Activated CD4-positive, alpha-beta T cell treated with anti-CD3 and anti-CD28 coated beads, Interleukin-2, amount 10 ng/mL, durations not matched to agents 24 days and 14 days (primary cell): ENCODE data around the gene SKP2. TPM values are rescaled to one million over a fixed set of nuclear protein-coding genes. Genes with fewer than 3 reads are reported as not detected.
"Not testable (repeated sequence)": the region's sequence is repeated elsewhere in the genome, so short reads cannot be mapped to it uniquely, and the experiment has no call there.

Experiments used
- DNase-seq: peaks from one replicate; pipeline ENCODE4 v3.0.0; 2022
- H3K27ac Mint-ChIP-seq: one replicate; pipeline ENCODE4 v1.8.0; 2022; ENCODE audit warnings: mild to moderate bottlenecking, mixed read lengths
- H3K27me3 Mint-ChIP-seq: one replicate; pipeline ENCODE4 v1.8.0; 2022; ENCODE audit warnings: mixed read lengths
- H3K36me3 Mint-ChIP-seq: one replicate; pipeline ENCODE4 v1.8.0; 2022; ENCODE audit warnings: low read depth, mild to moderate bottlenecking, mixed read lengths
- H3K4me1 Mint-ChIP-seq: one replicate; pipeline ENCODE4 v1.8.0; 2021; ENCODE audit warnings: mixed read lengths
- H3K4me3 Mint-ChIP-seq: one replicate; pipeline ENCODE4 v1.8.0; 2022; ENCODE audit warnings: mild to moderate bottlenecking, moderate library complexity, mixed read lengths
- H3K9me3 Mint-ChIP-seq: one replicate; pipeline ENCODE4 v1.8.0; 2021; ENCODE audit warnings: mixed read lengths
- intact Hi-C: fragments of 100-400 bp; cut with micrococcal nuclease; formaldehyde crosslinking; loops from one replicate; pipeline ENCODE4 v1.15.1; 2023
- total RNA-seq: library from RNA; stranded (reverse); gene quantifications from 2 replicates; pipeline ENCODE4 v1.2.3, GENCODE V29; 2022

Gene SKP2
- total RNA-seq, result 63.0 and 69.8 TPM in 2 replicates

- DNase-seq, result peak; percentile 99
- H3K4me3 Mint-ChIP-seq, result peak within 1 kb of the TSS; percentile 85
- peaks cover 36% of the 10 kb centered on the region for H3K4me1 Mint-ChIP-seq
- no peaks in the 10 kb centered on the region for H3K9me3 Mint-ChIP-seq
- intact Hi-C loops, result loop anchor here (1.0 to 5.0 kb wide), 5 partner anchors 91 to 1234 kb away; partner anchors contain the start of genes BRIX1, IL7R, NIPBL and NUP155
- peaks cover 33% of the 10 kb centered on the region for H3K36me3 Mint-ChIP-seq
- H3K27ac Mint-ChIP-seq, result peak within 1 kb of the TSS; percentile 90
- no peaks in the 10 kb centered on the region for H3K27me3 Mint-ChIP-seq
These were observed at the start of gene SKP2, which contains the start of gene LMBRD2 for GRCh38 chr5:36151434-36152323. Gene SKP2, plus strand, starts transcription at chr5:36152111. Its CDS starts 152 bp downstream, at chr5:36152263. Gene LMBRD2, minus strand, starts transcription at chr5:36151887. Its CDS starts 8,538 bp downstream, at chr5:36143349.

DNA sequence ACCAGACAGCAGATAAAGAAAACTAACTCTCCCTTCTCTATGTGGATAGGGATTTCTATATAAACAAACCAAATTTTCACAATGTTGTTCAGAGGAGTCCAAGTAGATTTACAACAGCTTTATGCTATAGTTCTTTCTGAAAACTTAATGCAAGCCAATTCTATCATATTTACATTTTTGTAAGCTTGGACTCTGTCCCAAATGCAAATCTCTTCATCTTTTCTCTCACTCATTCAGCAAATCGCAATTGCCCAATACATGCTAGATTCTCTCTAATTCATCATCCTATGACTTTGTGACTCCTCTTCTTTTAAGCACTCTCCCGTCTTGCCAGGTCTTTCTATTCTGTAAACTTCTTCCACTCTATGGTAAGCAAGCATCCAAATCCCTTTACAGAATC is 46.1 kb upstream of the SKP2 start:
- Mint-ChIP-seq H3K9me3 (no peaks in the 10 kb centered on the region), H3K4me1 (no peaks in the 10 kb centered on the region), H3K27ac (no peak overlapping the region)

GRCh38 chr5:36108758-36109460 is 43.0 kb upstream of the SKP2 start:
- Mint-ChIP-seq H3K36me3 (peaks cover 34% of the 10 kb centered on the region), H3K27ac (no peak overlapping the region), H3K9me3 (no peaks in the 10 kb centered on the region), H3K4me3 (no peak overlapping the region), H3K4me1 (no peaks in the 10 kb centered on the region), H3K27me3 (no peaks in the 10 kb centered on the region)
- no peak for DNase-seq
- intact Hi-C loops, result no loop called here

More for the DNA sequence above, 46.1 kb upstream of the SKP2 start:
- peaks cover 36% of the 10 kb centered on the region for H3K36me3 Mint-ChIP-seq
- no peaks in the 10 kb centered on the region for H3K27me3 Mint-ChIP-seq
- no peak for DNase-seq
- no peak overlapping the region for H3K4me3 Mint-ChIP-seq
- intact Hi-C loops, result no loop called here

DNA sequence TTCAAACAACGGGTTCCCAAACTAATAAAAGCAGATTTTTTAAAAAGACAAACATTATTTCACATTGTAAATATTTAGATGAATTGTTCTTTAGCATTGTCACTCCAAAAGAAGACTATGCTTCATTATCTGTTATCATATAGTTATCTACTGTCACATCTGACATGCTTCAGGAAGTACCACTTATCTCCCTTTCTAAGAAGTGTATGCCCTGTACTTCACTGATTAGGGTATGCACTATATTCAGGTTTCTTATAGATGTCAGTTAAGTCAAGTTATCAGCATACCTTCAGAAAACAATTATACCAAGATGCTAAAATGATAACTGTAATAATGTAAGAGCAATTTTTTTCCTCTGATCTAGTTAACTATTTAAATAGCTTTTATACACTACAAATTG is 40.7 kb upstream of the SKP2 start:
- Mint-ChIP-seq H3K4me3 (no peak overlapping the region), H3K36me3 (peaks cover 24% of the 10 kb centered on the region), H3K27me3 (no peaks in the 10 kb centered on the region), H3K27ac (no peak overlapping the region), H3K9me3 (no peaks in the 10 kb centered on the region), H3K4me1 (no peaks in the 10 kb centered on the region)
- no peak for DNase-seq
- intact Hi-C loops, result no loop called here

- H3K27me3 Mint-ChIP-seq, result no peaks in the 10 kb centered on the region
- H3K4me1 Mint-ChIP-seq, result peaks cover 9% of the 10 kb centered on the region
- no peak overlapping the region for H3K4me3 Mint-ChIP-seq
- peaks cover 48% of the 10 kb centered on the region for H3K36me3 Mint-ChIP-seq
- H3K27ac Mint-ChIP-seq, result peak overlapping the region; percentile 1
- intact Hi-C loops, result no loop called here
- no peak for DNase-seq
- H3K9me3 Mint-ChIP-seq, result peaks cover 14% of the 10 kb centered on the region
These were observed 26.0 kb upstream of the SKP2 start for GRCh38 chr5:36125868-36126267.

DNA sequence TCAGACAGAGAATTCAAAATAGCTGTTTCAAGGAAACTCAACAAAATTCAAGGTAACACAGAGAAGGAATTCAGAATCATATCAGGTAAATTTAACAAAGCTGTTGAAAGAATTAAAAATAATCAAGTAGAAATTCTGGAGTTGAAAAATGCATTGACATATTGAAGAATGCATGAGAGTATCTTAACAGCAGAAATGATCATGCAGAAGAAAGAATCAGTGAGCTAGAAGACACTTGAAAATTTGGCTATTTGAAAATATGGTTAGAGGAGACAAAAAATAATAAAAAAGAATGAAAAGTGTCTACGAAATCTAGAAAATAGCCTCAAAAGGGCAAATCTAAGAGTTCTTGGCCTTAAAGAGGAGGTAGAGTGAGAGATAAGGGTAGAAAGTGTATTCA is 23.1 kb upstream of the SKP2 start:
- Mint-ChIP-seq H3K4me1 (peaks cover 9% of the 10 kb centered on the region), H3K36me3 (peaks cover 58% of the 10 kb centered on the region), H3K9me3 (peaks cover 14% of the 10 kb centered on the region), H3K4me3 (no peak overlapping the region), H3K27ac (no peak overlapping the region), H3K27me3 (no peaks in the 10 kb centered on the region)
- DNase-seq, result no peak
- intact Hi-C loops, result no loop called here

DNA sequence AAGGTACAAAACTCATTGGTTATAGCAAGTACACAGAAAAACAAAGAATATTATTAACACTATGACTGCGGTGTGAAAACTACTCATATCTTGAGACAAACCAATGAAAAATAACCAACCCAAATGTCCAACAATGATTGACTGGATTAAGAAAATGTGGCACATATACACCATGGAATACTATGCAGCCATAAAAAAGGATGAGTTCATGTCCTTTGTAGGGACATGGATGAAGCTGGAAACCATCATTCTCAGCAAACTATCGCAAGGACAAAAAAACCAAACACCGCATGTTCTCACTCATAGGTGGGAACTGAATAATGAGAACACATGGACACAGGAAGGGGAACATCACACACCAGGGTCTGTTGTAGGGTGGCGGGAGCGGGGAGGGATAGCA is 22.2 kb upstream of the SKP2 start:
- H3K9me3 Mint-ChIP-seq, result peaks cover 14% of the 10 kb centered on the region
- H3K27me3 Mint-ChIP-seq, intact Hi-C loops, H3K27ac Mint-ChIP-seq, H3K4me1 Mint-ChIP-seq, H3K4me3 Mint-ChIP-seq, DNase-seq: not testable (repeated sequence)
- peaks cover 56% of the 10 kb centered on the region for H3K36me3 Mint-ChIP-seq

DNA sequence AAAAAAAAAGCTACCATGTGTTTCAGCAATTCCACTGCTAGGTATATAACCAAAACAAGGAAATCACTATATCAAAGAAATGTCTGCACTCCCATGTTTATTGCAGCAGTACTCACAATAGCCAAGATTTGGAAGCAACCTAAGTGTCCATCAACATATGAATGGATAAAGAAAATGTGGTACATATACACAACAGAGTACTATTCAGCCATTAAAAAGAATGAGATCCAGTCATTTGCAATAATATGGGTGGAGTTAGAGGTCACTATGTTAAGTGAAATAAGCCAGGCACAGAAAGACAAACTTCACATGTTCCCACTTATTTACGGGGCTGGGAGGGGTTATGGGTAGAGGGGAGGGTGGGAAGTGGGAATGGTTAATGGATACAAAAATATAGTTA is 18.9 kb upstream of the SKP2 start:
- Mint-ChIP-seq H3K36me3 (peaks cover 49% of the 10 kb centered on the region), H3K9me3 (peaks cover 14% of the 10 kb centered on the region)
- H3K27me3 Mint-ChIP-seq, DNase-seq, H3K27ac Mint-ChIP-seq, H3K4me1 Mint-ChIP-seq, intact Hi-C loops, H3K4me3 Mint-ChIP-seq: not testable (repeated sequence)

DNA sequence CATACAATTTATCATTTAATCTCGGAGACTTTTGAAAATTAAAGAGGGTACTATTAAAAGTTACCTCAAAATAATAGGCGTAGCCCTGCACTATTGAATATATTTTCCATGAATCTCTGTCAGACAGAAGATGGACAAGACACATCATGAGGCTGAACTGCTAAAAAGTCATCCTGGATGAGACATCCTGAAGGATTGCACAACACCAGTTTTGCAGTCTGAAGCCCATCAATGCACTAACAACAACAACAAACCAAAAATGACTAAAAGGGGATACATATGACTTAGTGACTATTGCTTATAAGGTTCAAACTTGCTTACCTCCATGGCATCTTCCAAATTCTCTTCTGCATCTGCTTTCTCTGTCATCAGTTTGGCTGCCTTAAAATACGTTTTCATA is 15.9 kb upstream of the SKP2 start:
- Mint-ChIP-seq H3K4me3 (no peak overlapping the region), H3K27me3 (no peaks in the 10 kb centered on the region), H3K4me1 (no peaks in the 10 kb centered on the region), H3K27ac (no peak overlapping the region), H3K36me3 (peaks cover 48% of the 10 kb centered on the region), H3K9me3 (peaks cover 8% of the 10 kb centered on the region)
- DNase-seq, result no peak
- intact Hi-C loops, result no loop called here

DNA sequence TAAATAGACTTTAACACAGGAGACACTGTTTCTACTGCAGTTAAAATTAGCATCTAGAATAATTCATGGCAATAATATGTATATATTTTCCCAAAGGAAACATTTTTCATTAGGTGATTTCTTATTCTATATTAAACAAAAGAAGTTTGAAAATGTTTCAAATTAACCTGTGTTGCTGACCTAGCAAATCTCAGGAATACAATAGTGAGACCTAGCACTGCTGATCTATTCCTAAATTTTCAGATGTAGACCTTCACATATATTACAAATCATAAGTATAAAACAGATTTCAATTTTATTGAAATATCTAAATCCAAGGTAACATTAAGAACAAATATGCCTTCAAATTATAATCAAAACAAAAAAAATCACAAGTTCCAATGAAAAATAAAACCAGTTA is 15.3 kb upstream of the SKP2 start:
- no peaks in the 10 kb centered on the region for H3K4me1 Mint-ChIP-seq
- no peaks in the 10 kb centered on the region for H3K27me3 Mint-ChIP-seq
- intact Hi-C loops, result no loop called here
- H3K36me3 Mint-ChIP-seq, result peaks cover 46% of the 10 kb centered on the region
- H3K9me3 Mint-ChIP-seq, result peaks cover 8% of the 10 kb centered on the region
- H3K27ac Mint-ChIP-seq, result no peak overlapping the region
- no peak for DNase-seq
- H3K4me3 Mint-ChIP-seq, result no peak overlapping the region

- Mint-ChIP-seq H3K9me3 (peaks cover 8% of the 10 kb centered on the region), H3K4me1 (no peaks in the 10 kb centered on the region), H3K27ac (no peak overlapping the region), H3K27me3 (no peaks in the 10 kb centered on the region), H3K4me3 (no peak overlapping the region), H3K36me3 (peaks cover 39% of the 10 kb centered on the region)
- no peak for DNase-seq
- intact Hi-C loops, result no loop called here
These were observed 12.8 kb upstream of the SKP2 start for GRCh38 chr5:36138900-36139683.

GRCh38 chr5:36145311-36145710 is 6.6 kb upstream of the SKP2 start:
- intact Hi-C loops, result no loop called here
- no peaks in the 10 kb centered on the region for H3K27me3 Mint-ChIP-seq
- H3K4me1 Mint-ChIP-seq, result peaks cover 14% of the 10 kb centered on the region
- peaks cover 13% of the 10 kb centered on the region for H3K36me3 Mint-ChIP-seq
- H3K27ac Mint-ChIP-seq, result no peak overlapping the region
- no peak overlapping the region for H3K4me3 Mint-ChIP-seq
- DNase-seq, result no peak
- peaks cover 3% of the 10 kb centered on the region for H3K9me3 Mint-ChIP-seq

- intact Hi-C loops, result no loop called here
- Mint-ChIP-seq H3K36me3 (peaks cover 5% of the 10 kb centered on the region), H3K9me3 (no peaks in the 10 kb centered on the region), H3K4me1 (peaks cover 21% of the 10 kb centered on the region), H3K4me3 (no peak overlapping the region), H3K27me3 (no peaks in the 10 kb centered on the region), H3K27ac (no peak overlapping the region)
- DNase-seq, result no peak
These were observed 5.5 kb upstream of the SKP2 start for GRCh38 chr5:36146390-36146789.
